GM12875 (cell line): ENCODE measurements around the gene AACS.
"Not testable (repeated sequence)": the region's sequence is repeated elsewhere in the genome, so short reads cannot be mapped to it uniquely, and the experiment has no call there.

Source experiments
- H3K4me3 ChIP-seq: one replicate; pipeline ENCODE4 v1.5.1; 2011; ENCODE audit warnings: low read depth, low read length, control low read depth
- CTCF ChIP-seq: IDR thresholded peaks from 2 replicates; pipeline ENCODE4 v1.5.1; 2011; ENCODE audit warnings: low read depth, mild to moderate bottlenecking, control low read depth, inconsistent platforms, low read length, moderate library complexity, borderline replicate concordance; ENCODE audit not compliant: insufficient read depth

The AACS gene

GRCh38 chr12:125023065-125023464 is 42.2 kb upstream of the AACS start:
- no peak for TF ChIP-seq CTCF
- H3K4me3 ChIP-seq: no peak overlapping the region

DNA sequence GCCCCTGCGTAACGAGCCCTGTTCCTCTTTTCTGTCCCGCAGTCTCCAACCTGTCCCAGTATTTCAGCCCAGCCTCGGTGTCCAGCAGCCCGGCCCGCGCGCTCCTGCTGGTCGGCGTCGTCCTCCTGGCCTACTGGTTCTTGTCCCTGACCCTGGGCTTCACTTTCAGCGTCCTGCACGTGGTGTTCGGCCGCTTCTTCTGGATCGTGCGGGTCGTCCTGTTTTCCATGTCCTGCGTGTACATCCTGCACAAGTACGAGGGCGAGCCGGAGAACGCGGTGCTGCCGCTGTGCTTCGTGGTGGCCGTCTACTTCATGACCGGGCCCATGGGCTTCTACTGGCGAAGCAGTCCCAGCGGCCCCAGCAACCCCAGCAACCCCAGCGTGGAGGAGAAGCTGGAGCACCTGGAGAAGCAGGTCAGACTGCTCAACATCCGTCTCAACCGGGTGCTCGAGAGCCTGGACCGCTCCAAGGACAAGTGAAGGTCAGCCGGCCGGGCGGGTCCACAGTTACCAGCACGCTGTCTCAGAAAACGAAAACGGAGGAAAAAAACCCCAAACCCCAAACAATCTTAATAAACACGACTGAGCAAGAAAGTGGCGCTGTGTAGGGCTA is 40.2 kb upstream of the AACS start:
- no peak for TF ChIP-seq CTCF
- H3K4me3 ChIP-seq: no peak overlapping the region

DNA sequence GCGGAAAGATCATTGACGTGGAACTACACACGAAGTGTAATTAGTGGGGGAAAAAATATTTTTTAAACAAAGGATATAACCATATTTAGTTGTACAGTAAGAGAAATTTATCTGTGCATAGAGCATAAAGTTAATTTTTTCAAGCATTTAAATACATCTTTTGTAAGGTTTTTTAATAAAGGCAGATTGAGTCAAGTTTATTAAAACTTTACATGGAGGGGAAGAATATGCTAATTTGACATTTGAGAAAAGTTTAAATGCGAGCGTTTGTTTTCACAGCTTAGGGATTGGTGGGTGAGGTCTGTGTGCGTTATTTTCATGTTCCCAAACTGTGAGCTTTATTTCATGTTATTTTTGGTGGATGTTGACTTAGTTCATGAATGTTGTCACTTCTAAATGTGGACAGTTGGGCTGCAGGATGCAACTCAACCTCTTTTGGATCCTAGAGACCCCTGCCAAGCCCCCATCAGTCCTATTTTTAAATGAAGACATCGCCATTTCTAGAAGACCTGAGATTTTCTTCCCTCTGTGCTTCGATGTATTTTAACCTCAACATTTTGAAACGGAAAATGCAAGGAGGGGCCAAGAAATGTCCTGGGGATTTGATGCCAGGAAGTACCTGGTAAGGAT is 39.5 kb upstream of the AACS start:
- no peak overlapping the region for H3K4me3 ChIP-seq
- TF ChIP-seq CTCF: no peak

DNA sequence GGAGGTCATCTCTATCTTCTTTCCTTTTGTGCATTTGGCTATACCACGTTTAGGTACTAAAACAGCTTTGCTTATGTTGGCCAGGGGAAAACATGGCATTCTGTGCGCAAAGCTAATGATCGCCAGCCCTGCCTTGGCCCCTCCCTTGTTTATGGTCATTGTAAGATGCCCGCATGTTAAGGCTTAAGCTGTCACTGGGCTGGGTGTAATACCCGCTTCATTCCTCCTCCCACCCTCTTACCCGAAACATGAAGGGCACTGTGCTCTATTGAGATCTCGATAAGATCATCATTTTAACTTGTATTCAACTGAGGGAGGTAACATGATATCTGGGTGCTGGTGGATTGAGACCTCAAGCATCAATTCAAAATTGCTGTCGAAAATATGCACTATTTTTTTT is 37.1 kb upstream of the AACS start:
- H3K4me3 ChIP-seq: no peak overlapping the region
- no peak for TF ChIP-seq CTCF

DNA sequence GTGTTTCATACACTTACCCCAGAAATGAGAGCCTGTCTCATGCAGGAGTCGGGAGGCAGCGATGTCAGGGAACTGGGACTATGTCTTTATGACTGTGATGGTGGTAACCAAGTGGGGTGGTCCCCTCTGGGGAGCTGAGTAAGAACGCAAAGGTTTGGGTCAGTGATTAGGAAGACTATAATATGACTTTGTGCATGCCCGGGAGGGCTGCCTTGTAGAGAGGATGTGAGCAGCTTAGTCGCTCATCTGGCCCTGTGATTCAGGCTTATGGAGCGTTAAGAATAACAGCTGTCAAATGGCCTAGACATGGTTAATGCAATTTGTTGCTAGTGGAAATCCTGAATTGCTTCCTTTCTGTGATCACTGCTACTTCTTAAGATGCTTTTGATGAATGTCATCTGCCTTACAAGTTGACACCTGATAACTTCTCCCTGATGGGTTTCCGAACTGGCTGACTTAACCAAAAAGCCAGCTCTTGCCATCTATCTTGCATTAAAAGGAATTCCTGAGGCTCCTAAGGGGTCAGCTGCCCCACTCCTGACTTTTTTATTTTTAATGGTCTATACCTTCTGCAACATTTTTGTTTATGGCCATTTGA is 35.4 kb upstream of the AACS start:
- no peak for TF ChIP-seq CTCF
- no peak overlapping the region for H3K4me3 ChIP-seq

DNA sequence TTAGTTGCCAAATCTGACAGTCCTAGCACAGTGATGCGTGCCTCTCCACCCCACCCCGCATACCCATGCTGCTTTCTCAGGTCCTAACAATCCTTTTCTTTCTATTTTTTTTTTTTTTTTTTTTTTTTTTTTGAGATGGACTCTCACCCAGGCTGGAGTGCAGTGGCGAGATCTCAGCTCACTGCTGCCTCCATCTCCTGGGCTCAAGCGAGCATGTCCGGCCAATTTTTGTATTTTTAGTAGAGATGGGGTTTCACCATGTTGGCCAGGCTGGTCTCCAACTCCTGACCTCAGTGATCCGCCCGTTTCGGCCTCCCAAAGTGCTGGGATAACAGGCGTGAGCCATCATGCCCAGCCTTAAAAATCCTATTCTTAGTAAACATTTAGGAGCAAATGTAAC is 33.8 kb upstream of the AACS start:
- H3K4me3 ChIP-seq: not testable (repeated sequence)

GRCh38 chr12:125032466-125033152 is 32.6 kb upstream of the AACS start:
- no peak for TF ChIP-seq CTCF

More at GRCh38 chr12:125032466-125033152, 32.6 kb upstream of the AACS start:
- no peak overlapping the region for H3K4me3 ChIP-seq
